Suprapubic skin (tissue), 3 donors: ENCODE data around the gene RXFP3.

Source experiments
- EP300 ChIP-seq: sonication (generic); formaldehyde crosslinking; IDR thresholded peaks from one replicate; pipeline ENCODE4 v1.6.1; 2017; ENCODE audit warnings: antibody characterized with exemption
- POLR2A ChIP-seq, 2 donors: fragments of 450-650 bp; IDR thresholded peaks; one replicate each; pipeline ENCODE4 v1.6.1; 2017; ENCODE audit warnings: antibody characterized with exemption in 2 of 2, mild to moderate bottlenecking in 2 of 2, moderate library complexity in 2 of 2
- TF ChIP-seq, protein P1 (sequence below), 2 donors: fragments of 200-600 bp in 1 of 2; fragments of 450-650 bp in 1 of 2; sonication (generic) in 1 of 2; IDR thresholded peaks; one replicate each; pipeline ENCODE4 v1.5.1; 2016 to 2019; ENCODE audit warnings: antibody characterized with exemption in 2 of 2, mild to moderate bottlenecking in 1 of 2, moderate library complexity in 1 of 2

DNA sequence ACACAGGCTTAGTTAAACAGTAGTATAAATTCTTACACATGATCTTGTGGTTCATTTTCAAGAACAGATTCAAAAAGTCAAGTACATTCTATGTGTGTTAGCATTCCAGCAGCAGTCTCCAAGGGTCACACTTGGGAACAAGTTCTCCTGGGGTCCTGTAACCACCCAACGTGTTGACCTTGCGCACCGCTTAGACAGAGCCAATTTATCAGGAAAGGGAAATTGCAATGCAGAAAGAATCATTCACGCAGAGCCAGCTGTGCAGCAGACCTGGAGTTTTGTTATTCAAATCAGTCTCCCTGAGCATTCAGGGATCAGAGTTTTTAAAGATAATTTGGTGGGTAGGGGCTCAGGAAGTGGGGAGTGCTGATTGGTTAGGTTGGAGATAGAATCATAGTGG lies 8.5 kb upstream of the RXFP3 start:
- TF ChIP-seq, protein P1, sequence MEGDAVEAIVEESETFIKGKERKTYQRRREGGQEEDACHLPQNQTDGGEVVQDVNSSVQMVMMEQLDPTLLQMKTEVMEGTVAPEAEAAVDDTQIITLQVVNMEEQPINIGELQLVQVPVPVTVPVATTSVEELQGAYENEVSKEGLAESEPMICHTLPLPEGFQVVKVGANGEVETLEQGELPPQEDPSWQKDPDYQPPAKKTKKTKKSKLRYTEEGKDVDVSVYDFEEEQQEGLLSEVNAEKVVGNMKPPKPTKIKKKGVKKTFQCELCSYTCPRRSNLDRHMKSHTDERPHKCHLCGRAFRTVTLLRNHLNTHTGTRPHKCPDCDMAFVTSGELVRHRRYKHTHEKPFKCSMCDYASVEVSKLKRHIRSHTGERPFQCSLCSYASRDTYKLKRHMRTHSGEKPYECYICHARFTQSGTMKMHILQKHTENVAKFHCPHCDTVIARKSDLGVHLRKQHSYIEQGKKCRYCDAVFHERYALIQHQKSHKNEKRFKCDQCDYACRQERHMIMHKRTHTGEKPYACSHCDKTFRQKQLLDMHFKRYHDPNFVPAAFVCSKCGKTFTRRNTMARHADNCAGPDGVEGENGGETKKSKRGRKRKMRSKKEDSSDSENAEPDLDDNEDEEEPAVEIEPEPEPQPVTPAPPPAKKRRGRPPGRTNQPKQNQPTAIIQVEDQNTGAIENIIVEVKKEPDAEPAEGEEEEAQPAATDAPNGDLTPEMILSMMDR (IDR thresholded peaks at IDR 0.05), result no peak
- TF ChIP-seq POLR2A (IDR thresholded peaks at IDR 0.05) (no peak), EP300 (no peak)
